DND-41 (cell line): ENCODE data around the gene DKK1.

Experiments
- ATAC-seq: fragments of 200-7000 bp; cut with Tn5 transposase; 3 replicates; pipeline ENCODE4 v1.9.1; 2021; ENCODE audit warnings: low read depth; ENCODE audit not compliant: insufficient read depth
- DNase-seq: peaks from one replicate; pipeline ENCODE4 v3.0.0-alpha.2; 2020
- H2AFZ ChIP-seq: 2 replicates; pipeline ENCODE4 v1.6.0; 2012; ENCODE audit warnings: low read depth, low read length
- H3K27ac ChIP-seq: 2 replicates; pipeline ENCODE4 v1.5.1; 2012; ENCODE audit warnings: low read length, inconsistent platforms
- H3K27me3 ChIP-seq: fragments of 200-600 bp; sonication (generic); 2 replicates; pipeline ENCODE4 v1.6.0; 2012; ENCODE audit warnings: low read length, mild to moderate bottlenecking, inconsistent platforms; ENCODE audit not compliant: insufficient read depth, poor library complexity
- H3K36me3 ChIP-seq: 2 replicates; pipeline ENCODE4 v1.5.1; 2012; ENCODE audit warnings: low read length, inconsistent platforms; ENCODE audit not compliant: insufficient read depth
- H3K4me1 ChIP-seq: 2 replicates; pipeline ENCODE4 v1.5.1; 2012; ENCODE audit warnings: mild to moderate bottlenecking, low read length; ENCODE audit not compliant: insufficient read depth
- H3K4me2 ChIP-seq: 2 replicates; pipeline ENCODE4 v1.6.0; 2012; ENCODE audit warnings: mild to moderate bottlenecking, moderate library complexity, low read length, inconsistent platforms; ENCODE audit not compliant: insufficient read depth
- H3K4me3 ChIP-seq, 2 experiments: fragments of 200-600 bp in 1 of 2; shearing (Covaris generic) in 1 of 2; 2 replicates each; pipeline ENCODE4 v1.5.1; 2012 to 2016; ENCODE audit warnings: inconsistent platforms in 2 of 2, low read length in 2 of 2, mild to moderate bottlenecking in 2 of 2, low read depth in 1 of 2, moderate library complexity in 1 of 2
- H3K79me2 ChIP-seq: 2 replicates; pipeline ENCODE4 v1.6.0; 2012; ENCODE audit warnings: low read length, inconsistent platforms; ENCODE audit not compliant: insufficient read depth
- H3K9ac ChIP-seq: 2 replicates; pipeline ENCODE4 v1.6.0; 2012; ENCODE audit warnings: low read depth, mild to moderate bottlenecking, inconsistent platforms, low read length, moderate library complexity
- H3K9me3 ChIP-seq: 2 replicates; pipeline ENCODE4 v1.5.1; 2012; ENCODE audit warnings: low read length, moderate library complexity, mild to moderate bottlenecking, inconsistent platforms; ENCODE audit not compliant: insufficient read depth, severe bottlenecking
- H4K20me1 ChIP-seq: 2 replicates; pipeline ENCODE4 v1.6.0; 2012; ENCODE audit warnings: low read length; ENCODE audit not compliant: insufficient read depth
- CTCF ChIP-seq: IDR thresholded peaks from 2 replicates; pipeline ENCODE4 v1.5.1; 2012; ENCODE audit warnings: borderline replicate concordance, low read length, moderate library complexity, mild to moderate bottlenecking; ENCODE audit not compliant: poor library complexity, severe bottlenecking; ENCODE audit errors: extremely low read depth
- EZH2 ChIP-seq: IDR thresholded peaks from 3 replicates; pipeline ENCODE4 v1.6.1; 2012; ENCODE audit warnings: borderline replicate concordance, low read depth, mild to moderate bottlenecking, moderate library complexity, low read length, inconsistent platforms; ENCODE audit not compliant: severe bottlenecking

DKK1 gene

GRCh38 chr10:52279546-52279945, 34.5 kb upstream of the DKK1 start:
- ATAC-seq = no peak

GRCh38 chr10:52280051-52280450, 34.0 kb upstream of the DKK1 start:
- Histone ChIP-seq H3K36me3 (no peaks in the 10 kb centered on the region), H3K27me3 (no peaks in the 10 kb centered on the region), H3K4me3 (no peak overlapping the region), H2AFZ (no peak overlapping the region), H3K79me2 (no peaks in the 10 kb centered on the region), H3K4me2 (no peak overlapping the region), H3K9ac (no peak overlapping the region), H3K27ac (no peak overlapping the region), H3K4me1 (no peaks in the 10 kb centered on the region), H4K20me1 (no peaks in the 10 kb centered on the region), H3K9me3 (no peaks in the 10 kb centered on the region)
- DNase-seq (no peak), ATAC-seq (no peak)
- TF ChIP-seq EZH2 (no peak), CTCF (no peak)

More at GRCh38 chr10:52279546-52279945, 34.5 kb upstream of the DKK1 start:
- H4K20me1 ChIP-seq = no peaks in the 10 kb centered on the region
- no peak overlapping the region for H3K9ac ChIP-seq
- no peaks in the 10 kb centered on the region for H3K4me1 ChIP-seq
- H3K9me3 ChIP-seq = no peaks in the 10 kb centered on the region
- H3K4me2 ChIP-seq = no peak overlapping the region
- no peaks in the 10 kb centered on the region for H3K27me3 ChIP-seq
- no peak for TF ChIP-seq CTCF
- no peak overlapping the region for H2AFZ ChIP-seq
- H3K79me2 ChIP-seq = no peaks in the 10 kb centered on the region
- DNase-seq = no peak
- no peak overlapping the region for H3K4me3 ChIP-seq
- H3K36me3 ChIP-seq = no peaks in the 10 kb centered on the region
- H3K27ac ChIP-seq = no peak overlapping the region

- Histone ChIP-seq H3K4me3 (no peak overlapping the region), H3K9ac (no peak overlapping the region), H3K4me2 (no peak overlapping the region), H3K4me1 (no peaks in the 10 kb centered on the region), H3K27me3 (no peaks in the 10 kb centered on the region), H3K79me2 (no peaks in the 10 kb centered on the region), H4K20me1 (no peaks in the 10 kb centered on the region), H3K36me3 (no peaks in the 10 kb centered on the region), H3K9me3 (no peaks in the 10 kb centered on the region), H3K27ac (no peak overlapping the region), H2AFZ (no peak overlapping the region)
- ATAC-seq (no peak), DNase-seq (no peak)
- TF ChIP-seq EZH2 = no peak
- no peak for TF ChIP-seq CTCF
Observed at GRCh38 chr10:52283174-52283573, 30.9 kb upstream of the DKK1 start.

- Histone ChIP-seq H3K4me3 (no peak overlapping the region), H3K9ac (no peak overlapping the region), H3K36me3 (no peaks in the 10 kb centered on the region), H3K27ac (no peak overlapping the region), H4K20me1 (no peaks in the 10 kb centered on the region), H3K27me3 (no peaks in the 10 kb centered on the region), H3K9me3 (no peaks in the 10 kb centered on the region), H3K4me1 (no peaks in the 10 kb centered on the region), H3K79me2 (no peaks in the 10 kb centered on the region), H2AFZ (no peak overlapping the region), H3K4me2 (no peak overlapping the region)
- TF ChIP-seq CTCF (no peak), EZH2 (no peak)
- DNase-seq = no peak
- no peak for ATAC-seq
Observed at GRCh38 chr10:52284416-52285013, 29.6 kb upstream of the DKK1 start.
